NCI-H82 treated with DMSO at 0.1 percent for 48 hours (cell line): ENCODE measurements around the gene TMEM176A.
A peak's percentile ranks its signal among the peaks of the same experiment; 100 is the strongest.

Experiments used
- DNase-seq: peaks from one replicate; lab custom pipeline; 2025; ENCODE audit not compliant: unreplicated experiment; lab: John Stamatoyannopoulos, UW

The TMEM176A gene

GRCh38 chr7:150787321-150788281, 13.0 kb upstream of the TMEM176A start:
- DNase-seq: peak; percentile 78

- no peak for DNase-seq
These were observed 11.9 kb upstream of the TMEM176A start for GRCh38 chr7:150788474-150789269.

- DNase-seq: no peak
These were observed 10.0 kb upstream of the TMEM176A start for GRCh38 chr7:150790416-150791075.

GRCh38 chr7:150791304-150791703, 9.3 kb upstream of the TMEM176A start:
- DNase-seq: no peak

GRCh38 chr7:150791746-150792452, 8.7 kb upstream of the TMEM176A start:
- DNase-seq: no peak

- no peak for DNase-seq
These were observed 6.9 kb upstream of the TMEM176A start for GRCh38 chr7:150793569-150794238.

- no peak for DNase-seq
These were observed 2.9 kb upstream of the TMEM176A start for GRCh38 chr7:150797661-150798060.

GRCh38 chr7:150799156-150799555, 1.4 kb upstream of the TMEM176A start:
- no peak for DNase-seq

GRCh38 chr7:150799741-150800580, 608 bp upstream of the TMEM176A start, which contains the start of gene TMEM176B:
TMEM176B (minus strand) TSS chr7:150800364; CDS start chr7:150796569, 3,795 bp downstream.
- no peak for DNase-seq

- DNase-seq: no peak
These were observed 825 bp downstream of the TMEM176A start for GRCh38 chr7:150801242-150801945.

- DNase-seq: peak; percentile 16
These were observed 1.6 kb downstream of the TMEM176A start for GRCh38 chr7:150801946-150802771.

GRCh38 chr7:150803161-150803860, 2.7 kb downstream of the TMEM176A start:
- no peak for DNase-seq

- no peak for DNase-seq
These were observed 4.2 kb downstream of the TMEM176A start for GRCh38 chr7:150804802-150805201.

GRCh38 chr7:150805864-150806263, 5.3 kb downstream of the TMEM176A start:
- no peak for DNase-seq

- DNase-seq: no peak
These were observed 5.9 kb downstream of the TMEM176A start for GRCh38 chr7:150806454-150806853.

- DNase-seq: no peak
These were observed 6.3 kb downstream of the TMEM176A start for GRCh38 chr7:150806863-150807262.
